ENCODE results near the gene MYLK4. TPM values are rescaled to one million over a fixed set of nuclear protein-coding genes. Genes with fewer than 3 reads are reported as not detected.

MYLK4 gene
- total RNA-seq, 1 experiment from 2014 or later = 0.73 TPM

DNA sequence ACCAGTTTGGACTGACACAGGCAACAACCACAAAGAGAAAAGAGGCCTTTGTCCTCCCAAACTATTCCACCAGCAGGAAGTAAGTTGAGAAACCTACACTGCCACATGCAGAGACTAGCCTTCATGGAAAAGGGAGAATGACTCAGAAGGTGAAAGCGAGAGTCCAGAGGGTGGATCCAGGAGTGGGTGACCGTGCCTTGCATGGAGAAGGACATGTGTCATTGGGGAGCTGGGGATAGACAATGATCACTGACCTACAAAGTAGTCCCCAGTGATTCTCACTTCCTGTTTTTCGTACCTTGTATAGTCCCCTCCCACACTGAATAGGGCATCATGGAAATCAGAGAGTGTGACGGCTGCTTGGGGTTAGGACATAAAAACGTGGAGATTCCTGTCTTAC, 91.9 kb downstream of the MYLK4 start:
- DNase-seq = peak; percentile 28
- Mint-ChIP-seq H3K4me1 (ENCODE audit: low read depth, unreplicated experiment) (peaks cover 8% of the 10 kb centered on the region), H3K27me3 (ENCODE audit: unreplicated experiment) (no peaks in the 10 kb centered on the region), H3K4me3 (ENCODE audit: low read depth, unreplicated experiment) (no peak overlapping the region), H3K27ac (ENCODE audit: unreplicated experiment) (no peak overlapping the region), H3K9me3 (ENCODE audit: low read depth, unreplicated experiment) (peaks cover 2% of the 10 kb centered on the region), H3K36me3 (ENCODE audit: insufficient read depth, unreplicated experiment) (no peaks in the 10 kb centered on the region)
- intact Hi-C loops (cut with micrococcal nuclease; ENCODE audit: unreplicated experiment) = no loop called here
- TF ChIP-seq, protein P1, sequence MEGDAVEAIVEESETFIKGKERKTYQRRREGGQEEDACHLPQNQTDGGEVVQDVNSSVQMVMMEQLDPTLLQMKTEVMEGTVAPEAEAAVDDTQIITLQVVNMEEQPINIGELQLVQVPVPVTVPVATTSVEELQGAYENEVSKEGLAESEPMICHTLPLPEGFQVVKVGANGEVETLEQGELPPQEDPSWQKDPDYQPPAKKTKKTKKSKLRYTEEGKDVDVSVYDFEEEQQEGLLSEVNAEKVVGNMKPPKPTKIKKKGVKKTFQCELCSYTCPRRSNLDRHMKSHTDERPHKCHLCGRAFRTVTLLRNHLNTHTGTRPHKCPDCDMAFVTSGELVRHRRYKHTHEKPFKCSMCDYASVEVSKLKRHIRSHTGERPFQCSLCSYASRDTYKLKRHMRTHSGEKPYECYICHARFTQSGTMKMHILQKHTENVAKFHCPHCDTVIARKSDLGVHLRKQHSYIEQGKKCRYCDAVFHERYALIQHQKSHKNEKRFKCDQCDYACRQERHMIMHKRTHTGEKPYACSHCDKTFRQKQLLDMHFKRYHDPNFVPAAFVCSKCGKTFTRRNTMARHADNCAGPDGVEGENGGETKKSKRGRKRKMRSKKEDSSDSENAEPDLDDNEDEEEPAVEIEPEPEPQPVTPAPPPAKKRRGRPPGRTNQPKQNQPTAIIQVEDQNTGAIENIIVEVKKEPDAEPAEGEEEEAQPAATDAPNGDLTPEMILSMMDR (IDR thresholded peaks at IDR 0.05; ENCODE audit: unreplicated experiment) = no peak
- CTCF ChIA-PET = no interaction called here
- BruUV-seq (replicated peaks) = no TSS peak

DNA sequence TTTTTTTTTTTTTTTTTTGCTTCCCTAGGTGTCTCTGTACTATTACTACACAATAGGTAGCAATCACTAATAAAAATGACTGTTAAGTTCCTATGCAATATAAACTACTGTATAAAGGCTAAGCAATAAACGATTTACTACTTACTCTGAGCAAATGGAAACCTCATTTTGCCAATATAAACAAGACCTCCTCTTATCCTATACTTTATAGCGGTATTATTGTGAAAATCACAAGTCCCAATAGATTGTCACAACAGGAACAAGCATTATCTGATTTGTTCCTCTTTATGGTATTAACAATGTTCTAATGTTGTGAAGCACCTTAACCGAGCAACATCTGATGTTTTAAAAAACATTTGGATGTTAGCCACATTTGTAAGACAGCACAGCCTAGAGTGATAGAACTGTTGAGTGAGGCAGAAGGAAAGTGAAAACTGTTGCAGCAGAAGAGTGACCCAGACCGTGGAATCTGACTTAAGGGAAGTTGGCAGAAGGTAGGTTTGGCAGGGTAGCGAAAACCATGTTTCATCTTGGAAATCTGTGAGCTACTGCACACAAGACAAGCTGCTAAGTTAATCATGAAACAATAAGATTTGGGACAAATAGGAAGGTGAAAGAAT, 94.2 kb downstream of the MYLK4 start:
- CTCF ChIA-PET = no interaction called here
- intact Hi-C loops (cut with micrococcal nuclease; ENCODE audit: unreplicated experiment) = no loop called here
- BruUV-seq (replicated peaks) = no TSS peak
- H3K9me3 Mint-ChIP-seq (ENCODE audit: low read depth, unreplicated experiment) = peaks cover 7% of the 10 kb centered on the region
- peaks cover 8% of the 10 kb centered on the region for H3K4me1 Mint-ChIP-seq (ENCODE audit: low read depth, unreplicated experiment)
- H3K36me3 Mint-ChIP-seq (ENCODE audit: insufficient read depth, unreplicated experiment) = no peaks in the 10 kb centered on the region
- no peak overlapping the region for H3K4me3 Mint-ChIP-seq (ENCODE audit: low read depth, unreplicated experiment)
- TF ChIP-seq, protein P1 (IDR thresholded peaks at IDR 0.05; ENCODE audit: unreplicated experiment) = no peak
- H3K27me3 Mint-ChIP-seq (ENCODE audit: unreplicated experiment) = no peaks in the 10 kb centered on the region
- no peak for DNase-seq
- H3K27ac Mint-ChIP-seq (ENCODE audit: unreplicated experiment) = no peak overlapping the region

DNA sequence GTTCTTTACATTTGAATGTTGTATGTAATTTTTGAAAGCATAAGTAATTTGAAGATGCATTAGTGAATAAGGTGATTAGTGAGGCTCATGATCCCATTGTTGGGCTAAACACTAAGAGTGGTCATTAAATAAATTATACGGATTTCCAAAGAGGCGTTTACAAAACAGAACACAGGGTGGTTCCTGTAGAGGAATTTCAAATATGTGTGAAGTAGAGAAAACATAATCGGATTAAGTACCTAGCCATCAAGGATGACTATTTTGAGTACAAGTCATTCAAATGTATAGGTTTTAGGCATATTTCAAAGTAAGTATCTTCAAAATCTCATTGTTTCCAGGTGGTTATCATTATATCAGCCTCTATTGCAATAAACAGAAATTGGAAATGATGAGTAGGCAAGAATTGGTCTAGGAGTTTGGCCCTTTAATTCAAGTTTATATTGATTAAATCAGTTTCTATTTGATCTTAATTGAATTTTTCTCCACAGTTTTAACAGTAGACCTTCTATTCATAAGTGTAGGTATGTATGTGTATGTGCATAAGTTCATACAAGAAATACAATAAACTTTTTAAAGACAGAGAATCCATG, 94.8 kb downstream of the MYLK4 start:
- intact Hi-C loops (cut with micrococcal nuclease; ENCODE audit: unreplicated experiment) = no loop called here
- BruUV-seq (replicated peaks) = no TSS peak
- TF ChIP-seq, protein P1 (IDR thresholded peaks at IDR 0.05; ENCODE audit: unreplicated experiment) = no peak
- Mint-ChIP-seq H3K4me1 (ENCODE audit: low read depth, unreplicated experiment) (peaks cover 8% of the 10 kb centered on the region), H3K36me3 (ENCODE audit: insufficient read depth, unreplicated experiment) (no peaks in the 10 kb centered on the region), H3K27me3 (ENCODE audit: unreplicated experiment) (no peaks in the 10 kb centered on the region), H3K4me3 (ENCODE audit: low read depth, unreplicated experiment) (no peak overlapping the region), H3K27ac (ENCODE audit: unreplicated experiment) (no peak overlapping the region), H3K9me3 (ENCODE audit: low read depth, unreplicated experiment) (peaks cover 7% of the 10 kb centered on the region)
- CTCF ChIA-PET = no interaction called here
- DNase-seq = no peak

DNA sequence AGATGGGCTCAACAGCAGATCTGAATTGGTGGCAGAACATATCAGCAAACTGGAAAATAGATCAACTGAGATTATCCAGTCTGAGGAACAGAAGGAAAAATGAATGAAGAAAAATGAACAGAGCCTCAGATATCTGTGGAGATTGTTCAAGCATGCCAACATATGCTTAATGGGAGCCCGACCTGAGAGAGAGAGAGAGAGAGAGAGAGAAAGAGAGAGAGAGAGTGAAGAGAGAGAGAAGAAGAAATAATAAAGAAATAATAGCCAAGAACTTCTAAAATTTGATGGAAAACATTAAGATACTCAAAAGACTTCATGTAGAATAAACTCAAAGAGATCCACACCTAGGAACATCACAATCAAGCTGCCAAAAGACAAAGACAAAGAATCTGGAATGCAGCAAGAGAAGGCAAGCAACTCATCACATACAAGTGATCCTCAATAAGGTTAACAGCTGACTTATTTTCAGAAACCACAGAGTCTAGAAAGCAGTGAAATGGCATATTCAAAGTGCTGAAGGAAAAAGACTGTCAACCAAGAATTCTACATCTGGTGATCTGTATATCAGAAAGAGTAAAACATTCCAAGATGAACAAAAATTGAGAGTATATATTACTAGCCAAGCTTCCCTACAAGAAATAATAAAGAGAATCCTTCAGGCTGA, 97.2 kb downstream of the MYLK4 start:
- H3K9me3 Mint-ChIP-seq (ENCODE audit: low read depth, unreplicated experiment) = peaks cover 7% of the 10 kb centered on the region
- intact Hi-C loops (cut with micrococcal nuclease; ENCODE audit: unreplicated experiment) = no loop called here
- no peaks in the 10 kb centered on the region for H3K36me3 Mint-ChIP-seq (ENCODE audit: insufficient read depth, unreplicated experiment)
- H3K27me3 Mint-ChIP-seq (ENCODE audit: unreplicated experiment) = no peaks in the 10 kb centered on the region
- CTCF ChIA-PET = interaction anchor here (0.7 kb wide), 1 partner anchor 1473 kb away, joined by 3 read pairs; no protein-coding TSS in a partner anchor
- H3K4me1 Mint-ChIP-seq (ENCODE audit: low read depth, unreplicated experiment) = peaks cover 3% of the 10 kb centered on the region
- TF ChIP-seq, protein P1 (IDR thresholded peaks at IDR 0.05; ENCODE audit: unreplicated experiment) = no peak
- H3K4me3 Mint-ChIP-seq (ENCODE audit: low read depth, unreplicated experiment) = no peak overlapping the region
- DNase-seq = no peak
- BruUV-seq (replicated peaks) = no TSS peak
- no peak overlapping the region for H3K27ac Mint-ChIP-seq (ENCODE audit: unreplicated experiment)
